Tibial nerve (tissue), 4 donors: ENCODE measurements around the gene GSC. TPM values are rescaled to one million over a fixed set of nuclear protein-coding genes. Genes with fewer than 3 reads are reported as not detected.

Source experiments
- DNase-seq, 2 donors: peaks; one replicate each; pipeline ENCODE4 v3.0.0-alpha.2; 2019; ENCODE audit warnings: low spot score in 2 of 2
- H3K27ac ChIP-seq, 4 donors: fragments of 200-600 bp; sonication (generic) in 3 of 4; one replicate each; pipeline ENCODE4 v1.5.1; 2017 to 2019; ENCODE audit warnings: mild to moderate bottlenecking in 1 of 4
- H3K27me3 ChIP-seq, 2 donors: fragments of 200-600 bp; sonication (generic) in 1 of 2; one replicate each; pipeline versions ENCODE4 v1.5.1 to v1.6.0; 2017 to 2019
- H3K36me3 ChIP-seq, 3 donors: fragments of 200-600 bp; sonication (generic); one replicate each; pipeline ENCODE4 v1.5.1; 2018 to 2019
- H3K4me1 ChIP-seq, 4 donors: fragments of 200-600 bp; sonication (generic) in 3 of 4; one replicate each; pipeline ENCODE4 v1.5.1; 2017 to 2019
- H3K4me3 ChIP-seq, 4 donors: fragments of 200-600 bp; sonication (generic) in 3 of 4; one replicate each; pipeline ENCODE4 v1.5.1; 2017 to 2019; ENCODE audit warnings: mild to moderate bottlenecking in 1 of 4, moderate library complexity in 1 of 4
- H3K9me3 ChIP-seq, 4 donors: fragments of 200-600 bp; sonication (generic) in 3 of 4; one replicate each; pipeline ENCODE4 v1.5.1; 2017 to 2019
- CTCF ChIP-seq, 5 experiments: fragments of 200-600 bp in 3 of 5; fragments of 450-650 bp in 2 of 5; sonication (generic) in 3 of 5; IDR thresholded peaks; one replicate each; pipeline ENCODE4 v1.5.1; 2016 to 2019; ENCODE audit warnings: antibody characterized with exemption in 5 of 5, mild to moderate bottlenecking in 3 of 5, moderate library complexity in 2 of 5
- EP300 ChIP-seq, 2 donors: sonication (generic); formaldehyde crosslinking; IDR thresholded peaks; one replicate each; pipeline ENCODE4 v1.6.1; 2017; ENCODE audit warnings: antibody characterized with exemption in 2 of 2, mild to moderate bottlenecking in 1 of 2
- POLR2A ChIP-seq, 2 donors: fragments of 450-650 bp; IDR thresholded peaks; one replicate each; pipeline ENCODE4 v1.6.1; 2017; ENCODE audit warnings: antibody characterized with exemption in 2 of 2, mild to moderate bottlenecking in 2 of 2, moderate library complexity in 2 of 2
- WGBS, 2 donors: methylation state at CpG; one replicate each; pipeline ENCODE4 v1.1.5; 2018; 5-methylcytosine and 5-hydroxymethylcytosine counted together
- total RNA-seq, 4 donors: library from RNA; depleted of rRNA; stranded (reverse); fragments of >200 nt; gene quantifications; one replicate each; pipeline ENCODE4 v1.1.0, GENCODE V29; 2016

Gene GSC
- total RNA-seq, 4 donors from 2014 or later = 0.44 to 13.1 (median 2.2) TPM

GRCh38 chr14:94756310-94756882, 13.5 kb downstream of the GSC start:
- no peak overlapping the region for H3K27ac ChIP-seq
- H3K36me3 ChIP-seq = no peaks in the 10 kb centered on the region
- no peak overlapping the region for H3K4me3 ChIP-seq
- peaks cover 0 to 24% (median 0%) of the 10 kb centered on the region in 4 donors for H3K4me1 ChIP-seq
- H3K9me3 ChIP-seq = no peaks in the 10 kb centered on the region
- 28 to 33% methylated on average over 2 to 3 of the region's 3 CpGs for WGBS, 2 donors
- no peak for TF ChIP-seq CTCF (IDR thresholded peaks at IDR 0.05)
- no peak for TF ChIP-seq POLR2A (IDR thresholded peaks at IDR 0.05)
- DNase-seq = no peak
- peaks cover 0 to 13% of the 10 kb centered on the region in 2 donors for H3K27me3 ChIP-seq

- Histone ChIP-seq H3K4me3 (no peak overlapping the region), H3K27ac (no peak overlapping the region), H3K27me3 (peaks cover 0 to 4% of the 10 kb centered on the region in 2 donors), H3K4me1 (peaks cover 0 to 20% (median 0%) of the 10 kb centered on the region in 4 donors), H3K9me3 (no peaks in the 10 kb centered on the region), H3K36me3 (no peaks in the 10 kb centered on the region)
- whole genome bisulfite sequencing, 2 donors = 84 to 88% methylated on average over 6 of the region's 6 CpGs
- DNase-seq = no peak
- TF ChIP-seq POLR2A (IDR thresholded peaks at IDR 0.05) = no peak
Measured at GRCh38 chr14:94754391-94754942, 15.4 kb downstream of the GSC start.

GRCh38 chr14:94752591-94753436, 17.1 kb downstream of the GSC start:
- Histone ChIP-seq H3K4me1 (peaks cover 0 to 24% (median 0%) of the 10 kb centered on the region in 4 donors), H3K36me3 (no peaks in the 10 kb centered on the region), H3K27me3 (no peaks in the 10 kb centered on the region), H3K9me3 (no peaks in the 10 kb centered on the region), H3K4me3 (peak overlapping the region in 1 of 4 donors; percentile 12), H3K27ac (peak overlapping the region in 3 of 4 donors; percentile 48 to 67 (median 55))
- TF ChIP-seq EP300 (IDR thresholded peaks at IDR 0.05) (peak in 1 of 2 donors; percentile 24), POLR2A (IDR thresholded peaks at IDR 0.05) (no peak)
- WGBS, 2 donors = 54 to 57% methylated on average over 22 to 23 of the region's 23 CpGs
- no peak for DNase-seq

- no peak for TF ChIP-seq EP300 (IDR thresholded peaks at IDR 0.05)
- no peak for TF ChIP-seq CTCF (IDR thresholded peaks at IDR 0.05)
- H3K4me3 ChIP-seq = no peak overlapping the region
- peak overlapping the region in 1 of 4 donors; percentile 67 for H3K27ac ChIP-seq
- no peaks in the 10 kb centered on the region for H3K9me3 ChIP-seq
- DNase-seq = no peak
- H3K36me3 ChIP-seq = no peaks in the 10 kb centered on the region
- no peaks in the 10 kb centered on the region for H3K27me3 ChIP-seq
- peaks cover 0 to 24% (median 0%) of the 10 kb centered on the region in 4 donors for H3K4me1 ChIP-seq
- 69 to 74% methylated on average over 4 of the region's 4 CpGs for WGBS, 2 donors
Measured at GRCh38 chr14:94751956-94752355, 18.0 kb downstream of the GSC start.

GRCh38 chr14:94751321-94751720, 18.6 kb downstream of the GSC start:
- TF ChIP-seq POLR2A (IDR thresholded peaks at IDR 0.05) = no peak
- no peak for TF ChIP-seq CTCF (IDR thresholded peaks at IDR 0.05)
- no peak for TF ChIP-seq EP300 (IDR thresholded peaks at IDR 0.05)
- no peaks in the 10 kb centered on the region for H3K36me3 ChIP-seq
- WGBS, 2 donors = 76 to 80% methylated on average over 11 of the region's 11 CpGs
- no peaks in the 10 kb centered on the region for H3K9me3 ChIP-seq
- no peak overlapping the region for H3K27ac ChIP-seq
- H3K27me3 ChIP-seq = no peaks in the 10 kb centered on the region
- H3K4me1 ChIP-seq = peaks cover 0 to 24% (median 0%) of the 10 kb centered on the region in 4 donors
- H3K4me3 ChIP-seq = no peak overlapping the region
- no peak for DNase-seq

- 57 to 72% methylated on average over 2 of the region's 2 CpGs for WGBS, 2 donors
- no peak for DNase-seq
- no peak overlapping the region for H3K4me3 ChIP-seq
Measured at GRCh38 chr14:94750371-94750770, 19.5 kb downstream of the GSC start.

More at GRCh38 chr14:94750371-94750770, 19.5 kb downstream of the GSC start:
- peaks cover 0 to 24% (median 0%) of the 10 kb centered on the region in 4 donors for H3K4me1 ChIP-seq
- no peaks in the 10 kb centered on the region for H3K36me3 ChIP-seq
- TF ChIP-seq EP300 (IDR thresholded peaks at IDR 0.05) = no peak
- no peak for TF ChIP-seq POLR2A (IDR thresholded peaks at IDR 0.05)
- TF ChIP-seq CTCF (IDR thresholded peaks at IDR 0.05) = no peak
- H3K27me3 ChIP-seq = no peaks in the 10 kb centered on the region
- H3K27ac ChIP-seq = no peak overlapping the region
- no peaks in the 10 kb centered on the region for H3K9me3 ChIP-seq
